Activated T-cell treated with anti-CD3 and anti-CD28 coated beads, Interleukin-2, amount 50 U/mL, for 4 hours (primary cell): ENCODE data around the gene DGKI. TPM values are rescaled to one million over a fixed set of nuclear protein-coding genes. Genes with fewer than 3 reads are reported as not detected.

Experiments
- ATAC-seq, 2 donors: fragments of 200-7000 bp; cut with Tn5 transposase; one replicate each; pipeline ENCODE4 v1.10.0; 2021
- DNase-seq: peaks from one replicate; pipeline ENCODE4 v3.0.0-alpha.2; 2020
- H3K27me3 Mint-ChIP-seq: one replicate; pipeline ENCODE4 v1.8.0; 2021; ENCODE audit warnings: low read depth, mixed read lengths
- H3K36me3 Mint-ChIP-seq: one replicate; pipeline ENCODE4 v1.8.0; 2022; ENCODE audit warnings: mixed read lengths; ENCODE audit not compliant: insufficient read depth
- H3K4me1 Mint-ChIP-seq: one replicate; pipeline ENCODE4 v1.8.0; 2021; ENCODE audit warnings: low read depth, mixed read lengths
- H3K4me3 Mint-ChIP-seq: one replicate; pipeline ENCODE4 v1.8.0; 2021; ENCODE audit warnings: mild to moderate bottlenecking, moderate library complexity, mixed read lengths
- H3K9me3 Mint-ChIP-seq: one replicate; pipeline ENCODE4 v1.8.0; 2021; ENCODE audit warnings: mixed read lengths
- total RNA-seq, 3 donors: library from RNA; stranded (reverse); gene quantifications; one replicate each; pipeline ENCODE4 v1.2.1, GENCODE V29; 2021

DGKI gene
- total RNA-seq, 3 donors from 2014 or later: 1.2 to 4.3 (median 1.3) TPM

DNA sequence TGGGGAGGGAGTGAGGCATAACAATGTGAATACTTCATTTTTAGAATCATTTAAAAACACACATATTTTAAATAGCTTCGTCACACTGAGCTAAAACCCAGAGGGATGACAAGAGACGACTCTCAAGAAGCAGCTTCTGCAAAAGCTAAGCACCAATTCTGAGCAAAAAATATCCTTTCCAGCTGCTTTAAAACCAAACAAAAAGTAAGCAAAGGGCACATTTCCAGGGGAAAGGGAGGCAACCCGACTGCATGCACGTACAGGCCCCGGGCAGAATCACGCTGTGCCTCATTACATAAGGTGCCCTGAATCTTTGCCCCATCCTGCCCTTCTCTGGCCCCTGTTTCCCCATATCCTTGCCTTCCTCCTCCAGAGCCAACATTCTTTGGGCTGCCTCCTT is 78.4 kb downstream of the DGKI start:
- ATAC-seq (no peak), DNase-seq (no peak)
- Mint-ChIP-seq H3K36me3 (no peaks in the 10 kb centered on the region), H3K4me3 (no peak overlapping the region), H3K9me3 (no peaks in the 10 kb centered on the region), H3K27me3 (peaks cover 10% of the 10 kb centered on the region), H3K4me1 (no peaks in the 10 kb centered on the region)

DNA sequence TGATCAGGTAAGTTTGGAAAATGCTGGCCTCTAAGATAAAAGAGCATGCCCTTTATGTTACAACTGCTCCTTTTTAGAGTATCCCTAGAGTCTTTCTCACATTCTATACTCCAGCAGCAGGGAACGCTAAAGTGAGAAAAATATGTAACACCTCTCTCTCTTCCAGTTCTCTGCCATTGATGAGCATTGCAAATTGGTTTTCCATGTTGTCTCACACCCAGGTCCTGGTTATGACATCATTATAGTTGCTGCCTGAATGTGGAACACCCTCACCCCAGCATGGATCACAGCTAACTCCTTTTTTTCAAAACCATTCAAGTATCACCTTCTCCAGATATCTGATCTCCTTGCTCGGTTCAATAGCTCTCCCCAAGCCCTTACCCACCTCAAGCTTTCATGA is 84.4 kb downstream of the DGKI start:
- Mint-ChIP-seq H3K4me1 (no peaks in the 10 kb centered on the region), H3K9me3 (no peaks in the 10 kb centered on the region), H3K4me3 (no peak overlapping the region)

DNA sequence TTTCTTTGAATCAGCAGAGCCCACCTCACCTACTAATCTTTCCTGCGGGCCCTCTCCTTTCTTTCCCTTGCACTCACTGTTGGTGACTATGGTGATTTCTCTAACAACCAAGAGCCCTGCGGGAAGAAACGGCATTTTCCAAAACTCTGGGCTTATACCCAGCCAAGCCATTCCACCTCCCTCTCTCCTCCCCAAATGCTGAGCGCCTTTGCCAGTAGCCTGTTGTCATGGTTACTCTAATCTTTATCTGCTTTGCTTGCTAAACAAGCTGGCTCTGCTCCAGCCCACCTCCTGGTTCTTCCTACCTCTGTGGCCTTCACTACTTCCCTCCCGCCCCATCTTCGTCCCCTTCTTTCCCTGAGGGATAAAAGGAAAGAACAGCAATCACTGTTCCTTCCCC is 86.7 kb downstream of the DGKI start:
- H3K9me3 Mint-ChIP-seq: no peaks in the 10 kb centered on the region
- H3K4me3 Mint-ChIP-seq: no peak overlapping the region
- ATAC-seq: no peak
- DNase-seq: no peak
- no peaks in the 10 kb centered on the region for H3K36me3 Mint-ChIP-seq
- H3K27me3 Mint-ChIP-seq: peaks cover 7% of the 10 kb centered on the region
- no peaks in the 10 kb centered on the region for H3K4me1 Mint-ChIP-seq

More for the DNA sequence above, 84.4 kb downstream of the DGKI start:
- Mint-ChIP-seq H3K27me3 (peaks cover 11% of the 10 kb centered on the region), H3K36me3 (no peaks in the 10 kb centered on the region)
- ATAC-seq (no peak), DNase-seq (no peak)

DNA sequence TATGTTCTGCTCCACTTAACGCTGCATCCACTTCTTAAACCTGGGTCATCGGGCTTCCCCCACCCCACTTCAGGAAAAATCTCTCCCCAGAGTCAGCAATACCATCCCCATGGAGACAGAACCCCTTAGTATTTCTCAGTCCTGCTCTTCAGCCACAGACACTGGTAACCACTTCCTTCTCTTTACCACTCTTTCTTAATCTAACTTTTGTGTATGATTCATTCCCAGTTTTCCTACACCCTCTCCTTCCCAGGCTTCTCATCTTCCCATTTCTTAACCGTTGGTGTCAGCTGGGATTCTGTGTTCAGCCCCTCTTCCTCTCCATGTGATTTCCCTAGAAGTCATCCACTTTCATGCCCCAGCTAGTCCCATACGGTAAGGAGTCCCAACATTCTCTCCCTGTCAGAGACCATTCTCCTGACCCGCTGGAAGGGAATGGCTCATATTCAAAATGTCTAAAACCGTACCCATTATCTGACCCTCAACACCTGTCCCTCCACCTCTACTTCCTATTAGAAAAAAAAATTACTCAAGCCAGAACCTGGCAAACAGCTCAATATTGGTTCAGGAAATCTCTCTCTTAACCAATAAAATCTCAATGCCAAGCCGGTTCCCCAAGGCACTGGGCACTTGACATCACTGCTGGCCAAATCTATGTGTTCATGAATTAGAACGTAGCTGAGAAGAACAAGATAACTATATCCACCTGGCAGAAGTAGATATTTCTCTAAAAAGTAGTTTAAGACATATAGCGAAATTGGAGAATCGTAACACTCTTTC is 89.4 kb downstream of the DGKI start:
- Mint-ChIP-seq H3K27me3 (no peaks in the 10 kb centered on the region), H3K9me3 (no peaks in the 10 kb centered on the region), H3K4me1 (no peaks in the 10 kb centered on the region), H3K4me3 (no peak overlapping the region), H3K36me3 (no peaks in the 10 kb centered on the region)
- ATAC-seq: no peak
- DNase-seq: no peak

DNA sequence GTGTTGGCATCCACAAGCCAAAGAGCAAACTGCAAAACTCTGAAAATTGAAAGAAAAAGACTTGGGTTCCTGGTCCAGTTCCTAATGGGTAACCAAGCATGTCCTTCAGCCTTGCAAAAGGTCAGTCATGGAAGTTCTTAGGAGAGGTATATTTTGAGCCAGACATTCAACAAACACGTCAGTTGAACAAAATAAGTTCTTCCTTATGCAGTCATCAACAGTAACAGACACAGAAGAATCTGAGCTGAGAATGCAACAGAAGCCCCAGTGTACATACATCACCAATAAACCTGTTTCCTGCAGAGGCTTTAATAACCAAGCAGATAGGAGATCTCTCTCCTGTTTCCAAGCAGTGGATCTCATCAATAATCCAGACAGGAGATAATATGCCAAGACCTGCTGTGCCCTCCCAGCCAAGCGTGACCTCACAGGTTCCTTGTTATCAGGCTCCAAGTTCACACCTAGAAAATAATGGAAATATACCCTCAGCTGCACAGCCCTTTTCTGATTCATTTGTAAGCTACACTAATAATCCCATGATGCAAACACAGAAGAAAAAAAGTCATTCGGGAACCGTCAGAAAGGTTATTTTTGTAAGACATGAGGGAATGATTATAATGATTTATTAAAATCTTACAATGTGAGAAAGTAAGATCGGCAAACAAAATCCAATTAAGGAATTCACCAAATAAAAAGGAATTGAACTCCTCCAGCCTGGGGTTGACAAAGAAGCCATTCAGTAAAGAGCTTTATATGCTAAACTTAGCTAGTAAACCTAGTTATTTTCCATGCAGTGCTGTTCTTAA is 90.7 kb downstream of the DGKI start:
- DNase-seq (no peak), ATAC-seq (no peak)
- H3K27me3 Mint-ChIP-seq: no peaks in the 10 kb centered on the region
- H3K4me3 Mint-ChIP-seq: no peak overlapping the region
- no peaks in the 10 kb centered on the region for H3K9me3 Mint-ChIP-seq
- H3K4me1 Mint-ChIP-seq: no peaks in the 10 kb centered on the region
- H3K36me3 Mint-ChIP-seq: no peaks in the 10 kb centered on the region

DNA sequence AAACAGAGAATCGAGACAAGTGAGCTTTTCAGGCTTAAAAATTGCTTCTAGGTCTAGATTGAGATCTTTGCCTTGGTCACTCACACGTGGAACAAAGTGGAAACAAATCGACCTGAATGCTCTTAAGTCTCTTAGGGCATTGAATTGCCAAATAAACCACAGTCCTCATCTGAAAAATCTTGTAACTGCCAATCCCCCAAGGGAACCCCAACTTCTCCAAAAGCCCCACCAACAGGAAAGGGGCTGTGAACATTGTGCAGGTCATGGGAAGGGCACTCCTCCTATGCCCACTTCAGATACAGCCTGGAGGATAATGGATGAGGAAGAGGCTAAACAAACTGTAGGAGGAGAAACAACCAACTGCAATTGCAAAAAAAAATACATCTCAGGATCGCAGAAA is 91.3 kb downstream of the DGKI start:
- H3K9me3 Mint-ChIP-seq: no peaks in the 10 kb centered on the region
- no peaks in the 10 kb centered on the region for H3K4me1 Mint-ChIP-seq
- ATAC-seq: no peak
- H3K4me3 Mint-ChIP-seq: no peak overlapping the region
- H3K27me3 Mint-ChIP-seq: no peaks in the 10 kb centered on the region
- no peak for DNase-seq
- no peaks in the 10 kb centered on the region for H3K36me3 Mint-ChIP-seq

DNA sequence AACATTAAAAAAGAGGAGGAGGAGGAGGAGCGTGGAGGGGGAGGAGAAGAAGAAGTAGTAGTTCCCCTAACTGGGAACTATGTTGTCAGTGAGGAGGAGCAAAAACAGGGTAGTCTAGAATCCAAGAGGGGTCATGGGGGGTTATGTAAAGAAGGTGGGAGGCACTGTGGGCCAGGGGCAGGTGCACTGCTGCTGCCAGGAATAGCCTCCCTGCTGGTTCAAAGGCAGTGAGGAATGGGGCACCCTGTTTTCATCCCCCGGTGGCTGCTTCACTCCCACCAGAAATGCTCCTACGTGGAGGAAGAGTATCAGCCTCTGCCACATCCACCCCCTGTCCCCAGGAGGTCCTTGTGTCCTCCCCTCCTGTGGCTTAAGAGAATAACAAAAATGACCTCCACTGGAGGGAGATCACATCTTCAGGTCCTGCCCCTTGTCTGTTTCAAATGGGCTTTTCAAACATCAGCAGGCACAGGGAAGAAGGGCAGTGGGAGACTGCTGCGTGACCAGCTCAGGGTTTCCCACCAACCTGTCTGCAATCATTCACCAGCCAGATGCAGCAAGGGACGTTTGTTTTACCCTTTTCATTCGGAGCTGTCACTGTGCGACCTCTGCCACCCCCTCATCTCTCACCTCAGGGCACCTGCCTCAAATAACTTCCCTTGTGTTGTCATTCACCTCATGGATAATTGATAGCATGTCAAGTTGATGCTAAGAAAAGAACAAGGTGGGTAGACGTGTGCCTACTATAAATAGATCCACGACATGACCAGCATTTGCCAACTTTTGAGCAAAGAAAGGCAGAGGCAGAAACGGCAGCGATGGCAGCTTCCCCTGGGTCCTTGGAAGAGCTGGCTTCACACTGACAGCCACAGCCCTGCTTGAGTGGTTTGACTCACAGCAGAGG is 92.6 kb downstream of the DGKI start:
- H3K27me3 Mint-ChIP-seq: peaks cover 2% of the 10 kb centered on the region
- no peak overlapping the region for H3K4me3 Mint-ChIP-seq
- H3K36me3 Mint-ChIP-seq: no peaks in the 10 kb centered on the region
- ATAC-seq (no peak), DNase-seq (no peak)
- H3K9me3 Mint-ChIP-seq: no peaks in the 10 kb centered on the region
- H3K4me1 Mint-ChIP-seq: no peaks in the 10 kb centered on the region

DNA sequence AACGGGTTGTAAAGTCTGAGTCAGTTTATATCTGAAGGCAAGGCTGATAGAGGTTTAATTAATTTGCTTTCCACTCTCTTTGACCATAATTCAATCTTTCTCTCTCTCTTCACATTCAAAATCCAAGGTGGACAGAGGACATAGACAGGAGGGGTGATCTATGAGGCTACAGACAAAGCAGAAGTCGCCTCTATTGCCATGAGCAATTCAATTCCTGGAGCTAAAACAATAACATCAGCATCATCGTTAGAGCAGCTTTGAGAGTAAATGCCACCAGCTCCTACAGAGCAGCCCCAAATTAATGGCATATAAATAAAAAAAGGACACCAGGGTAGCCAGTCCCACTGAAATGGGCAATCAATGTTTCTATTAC is 93.2 kb downstream of the DGKI start:
- no peak for ATAC-seq
- H3K4me1 Mint-ChIP-seq: no peaks in the 10 kb centered on the region
- peaks cover 4% of the 10 kb centered on the region for H3K27me3 Mint-ChIP-seq

DNA sequence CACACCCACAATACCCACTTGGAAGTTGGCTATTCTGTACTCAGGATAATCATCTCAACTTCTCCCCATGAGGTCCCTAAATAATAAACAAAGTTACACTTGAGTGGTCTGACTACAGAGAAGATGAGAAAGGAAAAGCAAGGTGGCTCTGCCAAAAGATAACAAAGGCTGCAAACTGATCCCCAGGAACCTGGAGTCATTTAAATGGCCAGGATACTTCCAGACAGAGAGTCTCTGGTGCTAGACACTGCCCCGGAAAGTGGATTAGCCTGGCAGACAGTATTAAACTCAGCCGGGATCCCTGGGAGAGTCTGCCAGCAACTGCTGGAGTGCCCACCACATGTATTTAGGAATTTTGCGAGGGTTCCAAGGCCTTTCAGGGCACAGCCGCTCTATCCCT is 93.7 kb downstream of the DGKI start:
- no peak for DNase-seq
- peaks cover 4% of the 10 kb centered on the region for H3K27me3 Mint-ChIP-seq

More for the DNA sequence above, 93.2 kb downstream of the DGKI start:
- no peak overlapping the region for H3K4me3 Mint-ChIP-seq
- no peaks in the 10 kb centered on the region for H3K36me3 Mint-ChIP-seq
- DNase-seq: no peak
- H3K9me3 Mint-ChIP-seq: no peaks in the 10 kb centered on the region

DNA sequence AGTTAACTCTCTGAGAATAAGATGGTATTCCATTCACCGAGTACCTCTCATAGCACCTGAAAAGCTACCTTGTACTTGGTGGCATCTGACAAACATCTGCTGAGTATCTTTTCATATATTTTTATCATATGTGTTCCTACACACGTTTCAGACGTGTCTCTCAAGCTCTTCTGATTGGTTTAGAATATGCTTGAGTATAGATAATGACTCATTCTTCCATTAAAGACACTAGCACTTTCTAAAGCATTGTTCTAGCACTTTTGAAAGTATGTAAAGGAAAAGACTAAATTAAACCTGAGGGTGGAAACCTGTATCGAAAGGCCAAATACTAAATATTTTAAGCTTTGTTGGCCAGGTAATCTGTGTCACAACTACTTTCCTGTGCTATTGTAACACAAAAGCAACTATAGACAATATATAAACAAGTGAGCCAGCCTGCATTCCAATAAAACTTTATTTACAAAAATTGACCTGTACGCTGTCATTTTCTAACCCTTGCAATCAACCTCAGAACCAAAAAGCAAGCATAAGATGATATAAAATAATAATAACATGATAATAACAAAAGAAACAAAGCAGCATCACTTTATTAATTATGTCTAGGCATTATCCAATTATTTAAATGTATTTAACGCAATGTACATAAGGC is 95.3 kb downstream of the DGKI start:
- H3K27me3 Mint-ChIP-seq: peaks cover 4% of the 10 kb centered on the region
- no peaks in the 10 kb centered on the region for H3K36me3 Mint-ChIP-seq
- H3K4me1 Mint-ChIP-seq: no peaks in the 10 kb centered on the region
- no peak for ATAC-seq
- H3K9me3 Mint-ChIP-seq: no peaks in the 10 kb centered on the region
- no peak overlapping the region for H3K4me3 Mint-ChIP-seq
- DNase-seq: no peak

More for the DNA sequence above, 93.7 kb downstream of the DGKI start:
- no peaks in the 10 kb centered on the region for H3K36me3 Mint-ChIP-seq
- no peak overlapping the region for H3K4me3 Mint-ChIP-seq
- H3K9me3 Mint-ChIP-seq: no peaks in the 10 kb centered on the region
- no peak for ATAC-seq
- no peaks in the 10 kb centered on the region for H3K4me1 Mint-ChIP-seq

DNA sequence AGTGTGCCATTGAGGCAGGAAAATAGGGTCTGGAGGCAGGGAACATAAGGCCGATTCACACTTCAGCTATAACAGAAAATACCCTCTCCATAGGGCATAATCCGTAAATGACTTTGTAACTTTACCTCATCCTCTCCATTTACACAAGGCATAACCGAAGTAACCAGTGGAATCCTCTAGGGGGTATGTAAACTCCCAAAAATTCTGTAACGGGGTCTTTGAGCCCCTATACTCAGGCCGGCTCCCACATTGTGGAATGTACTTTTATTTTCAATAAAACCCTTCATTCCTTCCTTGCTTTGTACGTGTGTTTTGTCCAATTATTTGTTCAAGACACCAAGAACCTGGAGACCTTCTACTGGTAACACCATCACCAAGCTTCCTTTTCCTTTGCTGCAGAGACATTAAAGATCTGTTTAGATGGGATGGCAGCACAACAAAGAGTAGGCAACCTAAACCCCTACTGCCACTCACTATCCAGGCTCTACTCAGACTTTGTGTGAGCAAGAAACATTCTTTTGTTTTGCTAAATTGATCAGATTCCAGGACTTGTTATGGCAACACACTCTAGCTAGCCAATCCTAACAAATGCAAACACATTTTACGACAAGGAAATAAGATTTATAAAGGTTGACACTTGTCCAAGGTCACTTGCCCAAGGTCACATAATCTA is 99.3 kb downstream of the DGKI start:
- Mint-ChIP-seq H3K36me3 (no peaks in the 10 kb centered on the region), H3K4me3 (no peak overlapping the region), H3K27me3 (peaks cover 4% of the 10 kb centered on the region), H3K4me1 (no peaks in the 10 kb centered on the region), H3K9me3 (peaks cover 6% of the 10 kb centered on the region)
- ATAC-seq (no peak), DNase-seq (no peak)

DNA sequence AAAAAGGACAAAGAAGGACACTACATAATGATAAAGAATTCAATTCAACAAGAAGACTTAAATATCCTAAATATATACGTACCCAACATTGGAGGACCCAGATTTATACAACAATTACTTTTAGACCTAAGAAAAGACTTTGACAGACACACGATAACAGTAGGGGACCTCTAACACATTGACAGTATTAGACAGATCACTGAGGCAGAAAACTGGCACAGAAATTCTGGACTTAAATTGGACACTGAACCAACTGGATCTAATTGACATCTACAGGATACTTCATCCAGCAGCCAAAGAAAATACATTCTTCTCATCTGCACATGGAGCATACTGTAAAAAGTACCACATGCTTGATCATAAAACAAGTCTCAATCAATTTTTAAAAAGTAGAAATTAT is 103.8 kb downstream of the DGKI start:
- no peak for DNase-seq
- no peak for ATAC-seq
- no peaks in the 10 kb centered on the region for H3K36me3 Mint-ChIP-seq
- H3K27me3 Mint-ChIP-seq: peaks cover 2% of the 10 kb centered on the region
- H3K4me1 Mint-ChIP-seq: no peaks in the 10 kb centered on the region
- H3K4me3 Mint-ChIP-seq: no peak overlapping the region
- peaks cover 6% of the 10 kb centered on the region for H3K9me3 Mint-ChIP-seq

DNA sequence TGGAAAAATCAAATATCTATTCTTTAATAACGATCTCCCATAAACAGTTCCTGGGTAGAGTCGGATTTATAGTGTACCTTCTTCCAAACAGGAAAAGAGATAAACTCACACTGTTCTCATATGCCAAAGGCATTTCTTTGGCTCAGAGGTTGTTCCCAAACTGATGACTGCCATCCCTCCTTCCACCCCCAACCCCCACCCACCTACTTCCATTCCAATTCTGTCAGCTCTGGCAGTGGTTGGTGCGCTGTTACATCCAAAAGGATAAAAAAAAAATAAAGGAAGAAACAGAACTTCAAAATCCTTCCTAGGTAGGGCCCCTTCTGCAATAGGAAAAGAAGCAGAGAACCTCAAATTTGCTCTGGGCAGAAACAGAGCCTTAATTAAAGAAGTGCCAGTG is 104.7 kb downstream of the DGKI start:
- DNase-seq (no peak), ATAC-seq (no peak)
- no peaks in the 10 kb centered on the region for H3K4me1 Mint-ChIP-seq
- H3K27me3 Mint-ChIP-seq: peaks cover 2% of the 10 kb centered on the region
- H3K9me3 Mint-ChIP-seq: peaks cover 6% of the 10 kb centered on the region
- H3K36me3 Mint-ChIP-seq: no peaks in the 10 kb centered on the region
- H3K4me3 Mint-ChIP-seq: no peak overlapping the region
